ENCODE data around the gene EHHADH. TPM values are rescaled to one million over a fixed set of nuclear protein-coding genes. Genes with fewer than 3 reads are reported as not detected.

Gene EHHADH
- total and polyA plus RNA-seq, 2 of the 13 experiments (the other 11 are each of a cell fraction or from before 2014, with no cell fraction given) = 14.5 to 38.9 TPM

- TF ChIP-seq MTA1 (CRISPR knock-in tag; IDR thresholded peaks at IDR 0.05; ENCODE audit: borderline replicate concordance) (peak; percentile 66; the same call in 1 of the 2 replicates), ZNF430 (CRISPR knock-in tag; IDR thresholded peaks at IDR 0.05) (peak; percentile 67; the same call in 1 of the 2 replicates), GATAD1 (CRISPR knock-in tag; IDR thresholded peaks at IDR 0.05) (no peak), MAF1 (CRISPR knock-in tag; IDR thresholded peaks at IDR 0.05; ENCODE audit: borderline replicate concordance) (0 out of 2 replicates have a peak, but pooled peaks have one; percentile 28), CTCF (CRISPR knock-in tag; IDR thresholded peaks at IDR 0.05) (0 out of 2 replicates have a peak, but pooled peaks have one; percentile 11), ZNF563 (CRISPR knock-in tag; IDR thresholded peaks at IDR 0.05) (no peak), FOXA3 (CRISPR knock-in tag; IDR thresholded peaks at IDR 0.05) (no peak; the same call in 1 of the 2 replicates), ZNF720 (CRISPR knock-in tag; IDR thresholded peaks at IDR 0.05) (0 out of 2 replicates have a peak, but pooled peaks have one; percentile 27), RFXAP (CRISPR knock-in tag; IDR thresholded peaks at IDR 0.05; ENCODE audit: borderline replicate concordance) (0 out of 2 replicates have a peak, but pooled peaks have one; percentile 64), ZNF256 (CRISPR knock-in tag; conservative IDR thresholded peaks at IDR 0.05) (no peak), ZNF619 (CRISPR knock-in tag; IDR thresholded peaks at IDR 0.05) (no peak), PATZ1 (CRISPR knock-in tag; IDR thresholded peaks at IDR 0.05) (peak; percentile 49; the same call in 1 of the 2 replicates), ZNF501 (CRISPR knock-in tag; IDR thresholded peaks at IDR 0.05) (peak; percentile 70; the same call in 1 of the 2 replicates), ZEB1 (IDR thresholded peaks at IDR 0.05; ENCODE audit: insufficient replicate concordance, low read depth) (no peak), DMAP1 (CRISPR knock-in tag; IDR thresholded peaks at IDR 0.05) (peak; percentile 54; the same call in 1 of the 2 replicates), ZNF605 (CRISPR knock-in tag; IDR thresholded peaks at IDR 0.05) (peak; percentile 40; the same call in 1 of the 2 replicates), TFDP2 (CRISPR knock-in tag; IDR thresholded peaks at IDR 0.05) (peak; percentile 67; the same call in 1 of the 2 replicates), ZNF160 (CRISPR knock-in tag; IDR thresholded peaks at IDR 0.05) (peak; percentile 34; the same call in 1 of the 2 replicates), RERE (CRISPR knock-in tag; IDR thresholded peaks at IDR 0.05; ENCODE audit: low read depth) (no peak)
Measured at GRCh38 chr3:185253645-185254410, at the start of gene EHHADH (continued).
